ENCODE data around the gene HIVEP3.

GRCh38 chr1:41660570-41661427, 257.9 kb downstream of the HIVEP3 start:
- TF ChIP-seq CTCF (IDR thresholded peaks at IDR 0.05): no peak
- no peak for TF ChIP-seq POLR2A (IDR thresholded peaks at IDR 0.05)

All from heart left ventricle (tissue), 13 donors.